Endothelial cell of umbilical vein (primary cell): ENCODE measurements around the gene IL20. TPM values are rescaled to one million over a fixed set of nuclear protein-coding genes. Genes with fewer than 3 reads are reported as not detected.

ENCODE experiments used
- BruUV-seq: library from RNA; stranded (reverse); fragments of 400-500 nt; replicated peaks from 2 replicates; lab custom pipeline; 2021; lab: Mats Ljungman, UMichigan
- CTCF ChIA-PET: fragments of 300-600, 350-600 bp; sonication (Branson Sonifier 250); formaldehyde crosslinking; loops from one replicate; lab custom pipeline; 2021; ENCODE audit warnings: antibody characterized with exemption, inconsistent platforms; lab: Charles Lee
- POLR2A ChIA-PET: fragments of 300-600, 350-600 bp; sonication (Branson Sonifier 250); formaldehyde crosslinking; loops from one replicate; lab custom pipeline; 2021; ENCODE audit warnings: antibody characterized with exemption, inconsistent platforms; lab: Charles Lee
- DNase-seq: peaks from one replicate; pipeline ENCODE4 v3.0.0-alpha.2; 2011; ENCODE audit warnings: low read depth, low spot score
- FAIRE-seq: peaks from 2 replicates; lab custom pipeline; 2011; peaks lifted over from hg19 to GRCh38; lab: Jason Lieb, UNC
- H2AFZ ChIP-seq: 2 replicates; pipeline ENCODE4 v1.6.0; 2012; ENCODE audit warnings: low read depth, low read length, control low read depth, inconsistent platforms
- H3K27ac ChIP-seq: 2 replicates; pipeline ENCODE4 v1.5.1; 2011; ENCODE audit warnings: low read depth, mild to moderate bottlenecking, control low read depth, low read length, moderate library complexity; ENCODE audit not compliant: insufficient read depth
- H3K27me3 ChIP-seq, 2 experiments: 2 replicates each; pipeline versions ENCODE4 v1.6.0 to v1.6.1; 2011; ENCODE audit warnings: low read length in 2 of 2, mixed read lengths in 1 of 2; ENCODE audit not compliant: control insufficient read depth in 2 of 2, insufficient read depth in 2 of 2
- H3K36me3 ChIP-seq, 2 experiments: 2 replicates in 1 of 2; 3 replicates in 1 of 2; pipeline ENCODE4 v1.5.1; 2011; ENCODE audit warnings: low read length in 2 of 2, mild to moderate bottlenecking in 1 of 2, moderate library complexity in 1 of 2; ENCODE audit not compliant: control insufficient read depth in 2 of 2, insufficient read depth in 2 of 2; ENCODE audit errors: extremely low read depth in 1 of 2
- H3K4me1 ChIP-seq: 3 replicates; pipeline ENCODE4 v1.5.1; 2011; ENCODE audit warnings: mild to moderate bottlenecking, low read length; ENCODE audit not compliant: control insufficient read depth, insufficient read depth; ENCODE audit errors: extremely low read depth
- H3K4me2 ChIP-seq: 2 replicates; pipeline ENCODE4 v1.6.1; 2011; ENCODE audit warnings: low read length, control low read depth, mixed read lengths; ENCODE audit not compliant: insufficient read depth
- H3K4me3 ChIP-seq, 3 experiments: fragments of 200-600 bp in 1 of 3; sonication (generic), shearing (Covaris generic) in 1 of 3; replicated peaks in 1 of 3; 2 replicates each; pipeline ENCODE4 v1.5.1; 2011 to 2016; ENCODE audit warnings: control low read depth in 3 of 3, low read length in 3 of 3, mild to moderate bottlenecking in 2 of 3, inconsistent platforms in 1 of 3, low read depth in 1 of 3, moderate library complexity in 1 of 3; ENCODE audit not compliant: insufficient read depth in 1 of 3
- H3K79me2 ChIP-seq: 2 replicates; pipeline ENCODE4 v1.6.0; 2012; ENCODE audit warnings: low read length, inconsistent platforms; ENCODE audit not compliant: control insufficient read depth, insufficient read depth
- H3K9ac ChIP-seq: replicated peaks from 2 replicates; pipeline ENCODE3; 2011; ENCODE audit warnings: low read length, control low read depth; ENCODE audit not compliant: insufficient read depth; ENCODE audit errors: extremely low read depth
- H3K9me1 ChIP-seq: replicated peaks from 3 replicates; pipeline ENCODE4 v1.6.0; 2011; ENCODE audit warnings: mild to moderate bottlenecking, low read length; ENCODE audit not compliant: control insufficient read depth, insufficient read depth; ENCODE audit errors: extremely low read depth
- H3K9me3 ChIP-seq: replicated peaks from 2 replicates; pipeline ENCODE4 v1.5.1; 2012; ENCODE audit warnings: low read length, inconsistent platforms; ENCODE audit not compliant: control insufficient read depth, insufficient read depth
- H4K20me1 ChIP-seq: replicated peaks from 2 replicates; pipeline ENCODE3; 2011; ENCODE audit warnings: mild to moderate bottlenecking, low read length; ENCODE audit not compliant: control insufficient read depth, insufficient read depth; ENCODE audit errors: extremely low read depth
- CTCF ChIP-seq, 2 donors: IDR thresholded peaks; 1 replicate in 1 of 2; 2 replicates in 1 of 2; pipeline ENCODE4 v1.5.1; 2011; ENCODE audit warnings: low read length in 2 of 2, mild to moderate bottlenecking in 2 of 2, moderate library complexity in 2 of 2, control low read depth in 1 of 2, inconsistent platforms in 1 of 2, low read depth in 1 of 2; ENCODE audit not compliant: insufficient read depth in 1 of 2; ENCODE audit errors: extremely low read depth in 1 of 2
- EZH2 ChIP-seq: IDR thresholded peaks from 2 replicates; pipeline ENCODE4 v1.6.1; 2012; ENCODE audit warnings: borderline replicate concordance, low read depth, mild to moderate bottlenecking, moderate library complexity, low read length, inconsistent platforms; ENCODE audit not compliant: severe bottlenecking
- FOS ChIP-seq: IDR thresholded peaks from 2 replicates; pipeline ENCODE4 v1.6.1; 2011; ENCODE audit warnings: mild to moderate bottlenecking, low read length, moderate library complexity, borderline replicate concordance; ENCODE audit not compliant: insufficient read depth
- GATA2 ChIP-seq: IDR thresholded peaks from 2 replicates; pipeline ENCODE4 v1.7.0; 2011; ENCODE audit warnings: low read depth, mild to moderate bottlenecking, moderate library complexity, mixed read lengths, low read length; ENCODE audit not compliant: insufficient read length, insufficient read depth
- JUN ChIP-seq: IDR thresholded peaks from 2 replicates; pipeline ENCODE4 v1.6.1; 2011; ENCODE audit warnings: borderline replicate concordance, low read depth; ENCODE audit not compliant: insufficient read length, insufficient read depth
- MAX ChIP-seq: IDR thresholded peaks from 2 replicates; pipeline ENCODE4 v1.6.1; 2011; ENCODE audit not compliant: insufficient read depth, insufficient read length
- MYC ChIP-seq: IDR thresholded peaks from one replicate; pipeline ENCODE4 v1.6.1; 2011; ENCODE audit warnings: mild to moderate bottlenecking, low read depth, low read length
- POLR2A ChIP-seq: IDR thresholded peaks from 2 replicates; pipeline ENCODE4 v1.6.1; 2012; ENCODE audit warnings: low read depth, mild to moderate bottlenecking, control low read depth, low read length
- POLR2AphosphoS5 ChIP-seq: IDR thresholded peaks from 2 replicates; pipeline ENCODE4 v1.6.1; 2012; ENCODE audit warnings: low read depth, mild to moderate bottlenecking, control low read depth, low read length, moderate library complexity; ENCODE audit not compliant: insufficient read depth
- dilution Hi-C: fragments of 300-500 bp; cut with MboI; formaldehyde crosslinking; loops from one replicate; pipeline ENCODE4 v1.15.0; 2019; ENCODE audit warnings: low sequenced_read_pairs; ENCODE audit not compliant: extremely low pct_ligation_motif_present
- intact Hi-C: fragments of 100-400 bp; cut with micrococcal nuclease; formaldehyde crosslinking; loops from one replicate; pipeline ENCODE4 v1.10.0; 2022
- polyA plus RNA-seq, 4 experiments: library from polyadenylated mRNA; depleted of rRNA in 3 of 4; stranded (reverse) in 3 of 4; unstranded in 1 of 4; fragments of >200 nt; gene quantifications; 2 replicates each; pipeline versions ENCODE4 v1.2.1 to v1.2.3, GENCODE V29; 2011 to 2012; ENCODE audit warnings: missing spikeins in 1 of 4
- total RNA-seq: library from RNA; stranded (reverse); gene quantifications from 2 replicates; pipeline ENCODE4 v1.2.3, GENCODE V29; 2021

IL20 gene
- total and polyA plus RNA-seq, 2 donors (not counting 3 experiments of a cell fraction or from before 2014, with no cell fraction given) = not detected

GRCh38 chr1:206882555-206882954, 17.1 kb downstream of the IL20 start:
- Histone ChIP-seq H3K9me3 (no peaks in the 10 kb centered on the region), H3K4me1 (no peaks in the 10 kb centered on the region), H4K20me1 (no peaks in the 10 kb centered on the region), H3K9ac (no peak overlapping the region), H3K79me2 (no peaks in the 10 kb centered on the region), H3K36me3 (no peaks in the 10 kb centered on the region), H2AFZ (no peak overlapping the region), H3K27me3 (peaks cover 6 to 8% of the 10 kb centered on the region in 2 experiments), H3K4me2 (no peak overlapping the region), H3K4me3 (no peak overlapping the region), H3K9me1 (no peaks in the 10 kb centered on the region), H3K27ac (no peak overlapping the region)
- TF ChIP-seq JUN (no peak), EZH2 (no peak), FOS (no peak), MAX (no peak), POLR2AphosphoS5 (no peak), GATA2 (no peak), POLR2A (no peak), MYC (no peak), CTCF (IDR thresholded peaks at IDR 0.05; ENCODE audit: extremely low read depth in 1 of 2, insufficient read depth in 1 of 2, low read depth in 1 of 2, low read length in 2 of 2) (no peak)
- ChIA-PET CTCF (interaction anchor here (2.2 kb wide), 1 partner anchor 30 kb away, joined by 9 read pairs; no protein-coding TSS in a partner anchor), POLR2A (no interaction called here)
- DNase-seq (no peak), FAIRE-seq (no peak)
- BruUV-seq = no TSS peak
- dilution Hi-C loops = no loop called here
- intact Hi-C loops = no loop called here
